HCT116 (cell line): ENCODE results near the gene HPRT1. TPM values are rescaled to one million over a fixed set of nuclear protein-coding genes. Genes with fewer than 3 reads are reported as not detected.

Experiments used
- ATAC-seq: fragments of 200-7000 bp; cut with Tn5 transposase; 2 replicates; pipeline ENCODE4 v1.9.1; 2020; ENCODE audit warnings: mild to moderate bottlenecking, moderate library complexity
- BruUV-seq: library from RNA; stranded (reverse); fragments of 400-500 nt; replicated peaks from 2 replicates; lab custom pipeline; 2021; lab: Mats Ljungman, UMichigan
- CTCF ChIA-PET: fragments of 300-600 bp; sonication (Branson Sonifier 250); formaldehyde crosslinking; loops from one replicate; lab custom pipeline; 2021; ENCODE audit warnings: antibody characterized with exemption; lab: Charles Lee
- POLR2A ChIA-PET: fragments of 300-600, 350-600 bp; sonication (Branson Sonifier 250); formaldehyde crosslinking; loops from one replicate; lab custom pipeline; 2021; ENCODE audit warnings: antibody characterized with exemption; lab: Charles Lee
- RAD21 ChIA-PET, 2 experiments: fragments of 300-600 bp; sonication (Branson Sonifier 250); formaldehyde crosslinking; loops; one replicate each; lab custom pipeline; 2023; ENCODE audit warnings: low total read pairs in 2 of 2; ENCODE audit not compliant: uncharacterized antibody in 2 of 2, unreplicated experiment in 2 of 2, low non-redundant PET in 1 of 2; lab: Charles Lee
- DNase-seq: peaks from one replicate; pipeline ENCODE4 v3.0.0-alpha.2; 2010; ENCODE audit warnings: low read depth, low spot score
- H2AFZ ChIP-seq: fragments of 200-600 bp; shearing (Covaris generic), sonication (generic); 2 replicates; pipeline ENCODE4 v1.6.1; 2017; ENCODE audit warnings: low read depth, mixed run types, mixed read lengths, antibody characterized with exemption, low read length; ENCODE audit not compliant: poor library complexity, severe bottlenecking
- H3K27ac ChIP-seq: 2 replicates; pipeline ENCODE4 v1.5.1; 2012; ENCODE audit warnings: low read depth, low read length
- H3K27me3 ChIP-seq: fragments of 200-600 bp; sonication (generic); 2 replicates; pipeline ENCODE4 v1.6.1; 2016; ENCODE audit warnings: mixed run types, low read length, mixed read lengths; ENCODE audit not compliant: insufficient read depth
- H3K36me3 ChIP-seq, 2 experiments: fragments of 200-500 bp in 1 of 2; fragments of 200-600 bp in 1 of 2; sonication (Bioruptor generic) in 1 of 2; sonication (generic) in 1 of 2; 2 replicates each; pipeline versions ENCODE4 v1.5.1 to v1.6.1; 2014 to 2016; ENCODE audit warnings: low read length in 2 of 2, inconsistent platforms in 1 of 2, mixed read lengths in 1 of 2, mixed run types in 1 of 2; ENCODE audit not compliant: insufficient read depth in 2 of 2, control insufficient read depth in 1 of 2
- H3K4me1 ChIP-seq, 2 experiments: fragments of 200-600 bp in 1 of 2; sonication (generic) in 1 of 2; 2 replicates each; pipeline versions ENCODE4 v1.5.1 to v1.6.1; 2012 to 2017; ENCODE audit warnings: low read length in 2 of 2, inconsistent platforms in 1 of 2, mild to moderate bottlenecking in 1 of 2, mixed read lengths in 1 of 2, mixed run types in 1 of 2, moderate library complexity in 1 of 2; ENCODE audit not compliant: insufficient read depth in 2 of 2, control insufficient read depth in 1 of 2
- H3K4me2 ChIP-seq: fragments of 200-600 bp; sonication (generic); 2 replicates; pipeline ENCODE4 v1.6.1; 2017; ENCODE audit warnings: mixed run types, low read length, mixed read lengths
- H3K4me3 ChIP-seq, 2 experiments: fragments of 200-600 bp in 1 of 2; sonication (generic) in 1 of 2; replicated peaks in 1 of 2; 2 replicates each; pipeline ENCODE4 v1.5.1; 2011 to 2016; ENCODE audit warnings: low read length in 2 of 2, control low read depth in 1 of 2, low read depth in 1 of 2, mild to moderate bottlenecking in 1 of 2, mixed read lengths in 1 of 2, mixed run types in 1 of 2
- H3K79me2 ChIP-seq: fragments of 200-600 bp; sonication (generic); 2 replicates; pipeline ENCODE4 v1.6.1; 2017; ENCODE audit warnings: mild to moderate bottlenecking, mixed run types, low read length, moderate library complexity, mixed read lengths; ENCODE audit not compliant: insufficient read depth
- H3K9ac ChIP-seq: fragments of 200-600 bp; sonication (generic); 2 replicates; pipeline ENCODE4 v1.6.1; 2016; ENCODE audit warnings: low read length, mixed read lengths
- H3K9me2 ChIP-seq: fragments of 200-600 bp; sonication (generic), shearing (Covaris generic); 2 replicates; pipeline ENCODE4 v1.6.1; 2017; ENCODE audit warnings: mixed run types, mild to moderate bottlenecking, moderate library complexity; ENCODE audit not compliant: insufficient read depth
- H3K9me3 ChIP-seq, 2 experiments: fragments of 200-500 bp in 1 of 2; fragments of 200-600 bp in 1 of 2; sonication (Bioruptor generic) in 1 of 2; sonication (generic) in 1 of 2; 2 replicates each; pipeline ENCODE4 v1.6.1; 2014 to 2017; ENCODE audit warnings: low read length in 2 of 2, mixed read lengths in 2 of 2, inconsistent platforms in 1 of 2, low read depth in 1 of 2, mild to moderate bottlenecking in 1 of 2, mixed run types in 1 of 2, moderate library complexity in 1 of 2; ENCODE audit not compliant: control insufficient read depth in 1 of 2, insufficient read depth in 1 of 2
- H4K20me1 ChIP-seq: fragments of 200-600 bp; sonication (generic), shearing (Covaris generic); 2 replicates; pipeline ENCODE4 v1.6.1; 2017; ENCODE audit warnings: mixed run types, mild to moderate bottlenecking, moderate library complexity; ENCODE audit not compliant: insufficient read depth
- ATF3 ChIP-seq: IDR thresholded peaks from 2 replicates; pipeline ENCODE4 v1.6.1; 2012
- CBX3 ChIP-seq: IDR thresholded peaks from 2 replicates; pipeline ENCODE4 v1.6.1; 2012; ENCODE audit warnings: low read depth
- CEBPB ChIP-seq: IDR thresholded peaks from 2 replicates; pipeline ENCODE4 v1.6.1; 2012; ENCODE audit warnings: low read depth
- CTCF ChIP-seq, 3 experiments: fragments of 200-600 bp in 1 of 3; sonication (generic) in 1 of 3; IDR thresholded peaks in 2 of 3; conservative IDR thresholded peaks in 1 of 3; 2 replicates each; pipeline ENCODE4 v1.5.1; 2012 to 2017; ENCODE audit warnings: low read depth in 2 of 3, low read length in 2 of 3, antibody characterized with exemption in 1 of 3, borderline replicate concordance in 1 of 3, control low read depth in 1 of 3, mild to moderate bottlenecking in 1 of 3, mixed read lengths in 1 of 3, mixed run types in 1 of 3, moderate library complexity in 1 of 3; ENCODE audit not compliant: insufficient read depth in 1 of 3
- ELF1 ChIP-seq: IDR thresholded peaks from 2 replicates; pipeline ENCODE4 v1.6.1; 2012; ENCODE audit warnings: low read depth, borderline replicate concordance
- EZH2 ChIP-seq: fragments of 200-600 bp; sonication (generic); IDR thresholded peaks from 2 replicates; pipeline ENCODE4 v1.6.1; 2017; ENCODE audit warnings: antibody characterized with exemption, mixed run types
- EZH2phosphoT487 ChIP-seq: fragments of 200-600 bp; IDR thresholded peaks from 2 replicates; pipeline ENCODE4 v1.6.1; 2018; ENCODE audit warnings: antibody characterized with exemption, borderline replicate concordance
- FOSL1 ChIP-seq: IDR thresholded peaks from 2 replicates; pipeline ENCODE4 v1.6.1; 2012; ENCODE audit warnings: low read depth
- JUND ChIP-seq: IDR thresholded peaks from 2 replicates; pipeline ENCODE4 v1.6.1; 2012
- MAX ChIP-seq: IDR thresholded peaks from 2 replicates; pipeline ENCODE4 v1.6.1; 2012
- POLR2A ChIP-seq: IDR thresholded peaks from 2 replicates; pipeline ENCODE4 v1.7.0; 2011; ENCODE audit warnings: borderline replicate concordance; ENCODE audit not compliant: insufficient read depth, insufficient read length; ENCODE audit errors: extremely low read depth
- RAD21 ChIP-seq: IDR thresholded peaks from 2 replicates; pipeline ENCODE4 v1.6.1; 2012; ENCODE audit warnings: low read depth, mild to moderate bottlenecking
- REST ChIP-seq: IDR thresholded peaks from 2 replicates; pipeline ENCODE4 v1.6.1; 2012; ENCODE audit warnings: low read depth
- SP1 ChIP-seq: IDR thresholded peaks from 2 replicates; pipeline ENCODE4 v1.6.1; 2012; ENCODE audit warnings: low read depth
- TCF7L2 ChIP-seq: IDR thresholded peaks from 2 replicates; pipeline ENCODE4 v1.7.0; 2011; ENCODE audit warnings: borderline replicate concordance, inconsistent platforms; ENCODE audit not compliant: insufficient read depth, insufficient read length; ENCODE audit errors: extremely low read depth
- YY1 ChIP-seq: IDR thresholded peaks from 2 replicates; pipeline ENCODE4 v1.6.1; 2011; ENCODE audit warnings: low read length, low read depth, moderate library complexity, mild to moderate bottlenecking; ENCODE audit not compliant: insufficient replicate concordance; ENCODE audit errors: extremely low read depth
- ZFX ChIP-seq: fragments of 450-650 bp; IDR thresholded peaks from 2 replicates; pipeline ENCODE4 v1.6.1; 2017
- ZNF274 ChIP-seq: fragments of 200-500 bp; sonication (Bioruptor generic); IDR thresholded peaks from 2 replicates; pipeline ENCODE4 v1.6.1; 2014; ENCODE audit warnings: mild to moderate bottlenecking, low read depth, low read length, inconsistent platforms
- intact Hi-C: fragments of 100-400 bp; cut with micrococcal nuclease; formaldehyde crosslinking; loops from 2 replicates; pipeline ENCODE4 v1.10.0; 2022
- total RNA-seq: library from RNA; stranded (reverse); gene quantifications from one replicate; pipeline ENCODE4 v1.2.1, GENCODE V29; 2021; ENCODE audit not compliant: unreplicated experiment

Gene HPRT1
- total RNA-seq, 1 experiment from 2014 or later, result 57.8 TPM

- BruUV-seq, result TSS peak; percentile 63
- intact Hi-C loops, result no loop called here
- Histone ChIP-seq H3K27me3 (no peaks in the 10 kb centered on the region), H3K9me3 (no peaks in the 10 kb centered on the region), H4K20me1 (no peaks in the 10 kb centered on the region), H3K4me3 (peak overlapping the region; percentile 59 to 67), H3K9ac (peak overlapping the region; percentile 83), H3K36me3 (no peaks in the 10 kb centered on the region), H3K79me2 (peaks cover 53% of the 10 kb centered on the region), H3K27ac (peak overlapping the region; percentile 72; the same call in 1 of the 2 replicates), H3K4me2 (peak overlapping the region; percentile 81), H3K4me1 (peaks cover 0 to 11% of the 10 kb centered on the region in 2 experiments; a peak in 2 of 4 replicates), H3K9me2 (no peaks in the 10 kb centered on the region), H2AFZ (no peak overlapping the region)
- ChIA-PET CTCF (no interaction called here), RAD21 (no interaction called here), POLR2A (no interaction called here)
- DNase-seq, result no peak
- no peak for TF ChIP-seq JUND
- TF ChIP-seq YY1, result no peak
- no peak for TF ChIP-seq CTCF (IDR thresholded peaks at IDR 0.05 in 2 of 3, conservative IDR thresholded peaks at IDR 0.05 in 1 of 3; ENCODE audit: borderline replicate concordance in 1 of 3, insufficient read depth in 1 of 3, low read depth in 2 of 3, low read length in 2 of 3)
- TF ChIP-seq ZNF274, result no peak
- no peak for TF ChIP-seq ELF1
- TF ChIP-seq CBX3, result no peak
- no peak for TF ChIP-seq ATF3
- no peak for TF ChIP-seq EZH2phosphoT487
- no peak for TF ChIP-seq SP1
- TF ChIP-seq MAX, result no peak
- TF ChIP-seq ZFX, result no peak
- TF ChIP-seq EZH2, result no peak
- no peak for TF ChIP-seq POLR2A
- no peak for TF ChIP-seq CEBPB
- no peak for TF ChIP-seq REST
- TF ChIP-seq TCF7L2, result no peak
- TF ChIP-seq RAD21, result no peak
- TF ChIP-seq FOSL1, result no peak
- peak; percentile 10 for ATAC-seq
These were observed 876 bp downstream of the HPRT1 start for GRCh38 chrX:134460862-134461220.
